H1 (cell line): Measurements from ENCODE around the gene DYNC1H1. TPM values are rescaled to one million over a fixed set of nuclear protein-coding genes. Genes with fewer than 3 reads are reported as not detected.

Experiments used
- CTCF ChIA-PET: fragments of 300-600 bp; sonication (Branson Sonifier 250); formaldehyde crosslinking; loops from one replicate; lab custom pipeline; 2021; ENCODE audit not compliant: partially characterized antibody; lab: Charles Lee
- POLR2A ChIA-PET: fragments of 300-600 bp; sonication (Branson Sonifier 250); formaldehyde crosslinking; loops from one replicate; lab custom pipeline; 2021; ENCODE audit warnings: inconsistent platforms; ENCODE audit not compliant: partially characterized antibody; lab: Charles Lee
- DNase-seq, 2 experiments: peaks; one replicate each; pipeline versions ENCODE4 v3.0.0 to v3.0.0-alpha.2; 2010 to 2022; ENCODE audit warnings: low spot score in 2 of 2, low read depth in 1 of 2, mixed read lengths in 1 of 2
- FAIRE-seq: peaks from 2 replicates; lab custom pipeline; 2011; peaks lifted over from hg19 to GRCh38; lab: Jason Lieb, UNC
- H2AFZ ChIP-seq: 2 replicates; pipeline ENCODE4 v1.8.1; 2012; ENCODE audit warnings: low read length, inconsistent platforms
- H2AK5ac ChIP-seq: 2 replicates; pipeline ENCODE4 v1.6.1; 2013; ENCODE audit warnings: low read depth, low read length
- H2BK120ac ChIP-seq: replicated peaks from 2 replicates; pipeline ENCODE3; 2013; ENCODE audit warnings: low read depth, low read length, inconsistent platforms
- H2BK12ac ChIP-seq: 2 replicates; pipeline ENCODE4 v1.6.1; 2013; ENCODE audit warnings: low read depth, low read length
- H2BK15ac ChIP-seq: 2 replicates; pipeline ENCODE4 v1.6.1; 2013; ENCODE audit warnings: low read length
- H2BK20ac ChIP-seq: 2 replicates; pipeline ENCODE4 v1.6.1; 2013; ENCODE audit warnings: low read length
- H2BK5ac ChIP-seq: 2 replicates; pipeline ENCODE4 v1.6.1; 2013; ENCODE audit warnings: low read depth, low read length
- H3K14ac ChIP-seq: 2 replicates; pipeline ENCODE4 v1.6.1; 2013; ENCODE audit warnings: inconsistent platforms; ENCODE audit not compliant: insufficient read length
- H3K18ac ChIP-seq: 2 replicates; pipeline ENCODE4 v1.6.1; 2013; ENCODE audit warnings: low read length; ENCODE audit errors: extremely low read depth
- H3K23ac ChIP-seq: 2 replicates; pipeline ENCODE4 v1.6.1; 2013; ENCODE audit warnings: inconsistent platforms; ENCODE audit not compliant: insufficient read length
- H3K23me2 ChIP-seq: 2 replicates; pipeline ENCODE4 v1.6.1; 2013; ENCODE audit warnings: low read depth, low read length
- H3K27ac ChIP-seq: 2 replicates; pipeline ENCODE4 v1.6.1; 2011; ENCODE audit warnings: low read depth, low read length, inconsistent platforms
- H3K27me3 ChIP-seq, 4 experiments: replicated peaks in 1 of 4; 1 replicate in 1 of 4; 2 replicates in 3 of 4; pipeline versions ENCODE4 v1.6.1 to v1.8.1; 2011 to 2013; ENCODE audit warnings: low read length in 3 of 4, mild to moderate bottlenecking in 3 of 4, inconsistent platforms in 2 of 4, mixed read lengths in 2 of 4, moderate library complexity in 1 of 4; ENCODE audit not compliant: control insufficient read depth in 3 of 4, insufficient read depth in 3 of 4; ENCODE audit errors: extremely low read depth in 1 of 4
- H3K36me3 ChIP-seq, 4 experiments: 2 replicates each; pipeline versions ENCODE4 v1.6.1 to v1.8.1; 2011 to 2013; ENCODE audit warnings: mild to moderate bottlenecking in 4 of 4, low read length in 3 of 4, moderate library complexity in 2 of 4, control low read depth in 1 of 4, inconsistent platforms in 1 of 4; ENCODE audit not compliant: insufficient read depth in 4 of 4, control insufficient read depth in 2 of 4
- H3K4ac ChIP-seq: replicated peaks from 2 replicates; pipeline ENCODE3; 2013; ENCODE audit warnings: low read length, low read depth, mixed read lengths, inconsistent platforms; ENCODE audit not compliant: insufficient read length
- H3K4me1 ChIP-seq, 4 experiments: replicated peaks in 1 of 4; 1 replicate in 1 of 4; 2 replicates in 3 of 4; pipeline versions ENCODE4 v1.6.1 to v1.8.1; 2011 to 2013; ENCODE audit warnings: low read length in 3 of 4, inconsistent platforms in 2 of 4, mixed read lengths in 1 of 4; ENCODE audit not compliant: insufficient read depth in 4 of 4, control insufficient read depth in 3 of 4
- H3K4me2 ChIP-seq, 2 experiments: 2 replicates each; pipeline versions ENCODE4 v1.6.1 to v1.8.1; 2011 to 2013; ENCODE audit warnings: low read depth in 2 of 2, low read length in 2 of 2, control low read depth in 1 of 2, inconsistent platforms in 1 of 2, mild to moderate bottlenecking in 1 of 2; ENCODE audit not compliant: insufficient read depth in 1 of 2
- H3K4me3 ChIP-seq, 4 experiments: fragments of 200-600, 300-600 bp in 1 of 4; sonication (generic), shearing (Covaris generic), sonication (Bioruptor Twin) in 1 of 4; 2 replicates each; pipeline versions ENCODE4 v1.5.1 to v1.8.1; 2011 to 2016; ENCODE audit warnings: low read length in 4 of 4, low read depth in 3 of 4, control low read depth in 2 of 4, inconsistent platforms in 2 of 4, mild to moderate bottlenecking in 2 of 4, mixed read lengths in 1 of 4, moderate library complexity in 1 of 4; ENCODE audit not compliant: insufficient read depth in 2 of 4; ENCODE audit errors: extremely low read depth in 1 of 4
- H3K56ac ChIP-seq: replicated peaks from 2 replicates; pipeline ENCODE3; 2013; ENCODE audit warnings: low read depth, mild to moderate bottlenecking, mixed read lengths, low read length, inconsistent platforms; ENCODE audit not compliant: insufficient read length
- H3K79me1 ChIP-seq: 2 replicates; pipeline ENCODE4 v1.6.1; 2013; ENCODE audit warnings: low read depth, low read length, control low read depth
- H3K79me2 ChIP-seq, 2 experiments: 2 replicates each; pipeline versions ENCODE4 v1.6.1 to v1.8.1; 2012 to 2013; ENCODE audit warnings: low read length in 2 of 2, mild to moderate bottlenecking in 2 of 2, inconsistent platforms in 1 of 2; ENCODE audit not compliant: insufficient read depth in 2 of 2, control insufficient read depth in 1 of 2
- H3K9ac ChIP-seq, 4 experiments: replicated peaks in 1 of 4; 1 replicate in 1 of 4; 2 replicates in 3 of 4; pipeline versions ENCODE4 v1.6.1 to v1.8.1; 2011 to 2013; ENCODE audit warnings: low read depth in 3 of 4, low read length in 3 of 4, control low read depth in 2 of 4, mild to moderate bottlenecking in 2 of 4, moderate library complexity in 2 of 4, inconsistent platforms in 1 of 4; ENCODE audit errors: extremely low read depth in 1 of 4
- H3K9me3 ChIP-seq, 2 experiments: 2 replicates each; pipeline versions ENCODE4 v1.6.1 to v1.8.1; 2012 to 2013; ENCODE audit warnings: mild to moderate bottlenecking in 2 of 2, moderate library complexity in 2 of 2, control low read depth in 1 of 2, inconsistent platforms in 1 of 2, low read depth in 1 of 2, low read length in 1 of 2, mixed read lengths in 1 of 2; ENCODE audit not compliant: insufficient read depth in 2 of 2
- H4K20me1 ChIP-seq, 2 experiments: replicated peaks in 1 of 2; 2 replicates each; pipeline versions ENCODE3 to v1.8.1; 2011 to 2013; ENCODE audit warnings: inconsistent platforms in 2 of 2, low read length in 2 of 2, mild to moderate bottlenecking in 1 of 2; ENCODE audit not compliant: insufficient read depth in 2 of 2, control insufficient read depth in 1 of 2
- H4K5ac ChIP-seq: 2 replicates; pipeline ENCODE4 v1.6.1; 2013; ENCODE audit warnings: low read length, low read depth, mixed read lengths, inconsistent platforms; ENCODE audit not compliant: insufficient read length
- H4K8ac ChIP-seq: 2 replicates; pipeline ENCODE4 v1.8.0; 2013; ENCODE audit warnings: mild to moderate bottlenecking, moderate library complexity, low read length, inconsistent platforms; ENCODE audit not compliant: insufficient read depth; ENCODE audit errors: extremely low read depth
- H4K91ac ChIP-seq: replicated peaks from 2 replicates; pipeline ENCODE3; 2013; ENCODE audit warnings: low read length, mixed read lengths, inconsistent platforms; ENCODE audit not compliant: insufficient read length
- EGR1 ChIP-seq: IDR thresholded peaks from 2 replicates; pipeline ENCODE4 v1.6.1; 2011; ENCODE audit warnings: low read depth, low read length, borderline replicate concordance
- GTF2F1 ChIP-seq: IDR thresholded peaks from 2 replicates; pipeline ENCODE4 v1.6.1; 2012; ENCODE audit warnings: low read depth, low read length, improper control_type of control experiment, borderline replicate concordance
- KDM4A ChIP-seq: IDR thresholded peaks from one replicate; pipeline ENCODE4 v1.7.1; 2012; ENCODE audit warnings: low read depth, mild to moderate bottlenecking, moderate library complexity, low read length, inconsistent platforms; ENCODE audit not compliant: severe bottlenecking
- KDM5A ChIP-seq: fragments of 200-600 bp; IDR thresholded peaks from 2 replicates; pipeline ENCODE4 v1.7.1; 2012; ENCODE audit warnings: mild to moderate bottlenecking, low read length, inconsistent platforms, mixed read lengths
- RFX5 ChIP-seq: IDR thresholded peaks from 2 replicates; pipeline ENCODE4 v1.6.1; 2011; ENCODE audit warnings: low read depth, low read length, improper control_type of control experiment, borderline replicate concordance
- SIN3A ChIP-seq, 2 experiments: IDR thresholded peaks in 1 of 2; conservative IDR thresholded peaks in 1 of 2; 2 replicates each; pipeline ENCODE4 v1.6.1; 2011 to 2012; ENCODE audit warnings: low read length in 2 of 2, improper control_type of control experiment in 1 of 2, low read depth in 1 of 2, mild to moderate bottlenecking in 1 of 2
- SIRT6 ChIP-seq: IDR thresholded peaks from one replicate; pipeline ENCODE4 v1.7.1; 2012; ENCODE audit warnings: low read length, inconsistent platforms
- SP1 ChIP-seq: IDR thresholded peaks from 2 replicates; pipeline ENCODE4 v1.6.1; 2011; ENCODE audit warnings: low read depth, low read length
- SP2 ChIP-seq: IDR thresholded peaks from 2 replicates; pipeline ENCODE4 v1.6.1; 2012; ENCODE audit warnings: mild to moderate bottlenecking, low read length, inconsistent platforms
- YY1 ChIP-seq: IDR thresholded peaks from 2 replicates; pipeline ENCODE4 v1.6.1; 2011; ENCODE audit warnings: low read depth, mild to moderate bottlenecking, low read length
- WGBS, 2 experiments: shearing (Covaris generic) in 1 of 2; methylation state at CpG; one replicate each; pipeline versions ENCODE4 v1.1.6 to v1.1.7; 2013 to 2015; ENCODE audit warnings: low lambda C conversion rate in 2 of 2, mixed read lengths in 2 of 2, inconsistent platforms in 1 of 2, low coverage in 1 of 2, missing lambda C conversion rate in 1 of 2; ENCODE audit not compliant: insufficient replicate concordance in 2 of 2, insufficient coverage in 1 of 2, insufficient read length in 1 of 2; ENCODE audit errors: extremely low coverage in 1 of 2, missing lambda C conversion rate in 1 of 2; 5-methylcytosine and 5-hydroxymethylcytosine counted together
- polyA plus RNA-seq, 7 experiments: library from polyadenylated mRNA; depleted of rRNA in 3 of 7; stranded (reverse) in 5 of 7; unstranded in 2 of 7; fragments of >200 nt in 5 of 7; fragments of 200-250 nt in 2 of 7; gene quantifications; 1 replicate in 5 of 7; 2 replicates in 1 of 7; 4 replicates in 1 of 7; pipeline versions ENCODE4 v1.2.1 to v1.2.3, GENCODE V29; 2011 to 2013; ENCODE audit warnings: missing spikeins in 2 of 7, mixed read lengths in 2 of 7
- total RNA-seq: library from RNA; stranded (reverse); fragmentation: NEBNext Ultra II Directional; extraction: Animal tissue kit (Norgen Biotek cat#: 25700); gene quantifications from 2 replicates; pipeline ENCODE4 v1.2.1, GENCODE V29; 2021
- TF ChIP-seq, protein P1 (sequence below): IDR thresholded peaks from 2 replicates; pipeline ENCODE4 v1.6.1; 2011; ENCODE audit warnings: low read length, improper control_type of control experiment

DYNC1H1 gene
- total and polyA plus RNA-seq, 2 of the 8 experiments (the other 6 are each of a cell fraction or from before 2014, with no cell fraction given), result 238 to 387 TPM

DNA sequence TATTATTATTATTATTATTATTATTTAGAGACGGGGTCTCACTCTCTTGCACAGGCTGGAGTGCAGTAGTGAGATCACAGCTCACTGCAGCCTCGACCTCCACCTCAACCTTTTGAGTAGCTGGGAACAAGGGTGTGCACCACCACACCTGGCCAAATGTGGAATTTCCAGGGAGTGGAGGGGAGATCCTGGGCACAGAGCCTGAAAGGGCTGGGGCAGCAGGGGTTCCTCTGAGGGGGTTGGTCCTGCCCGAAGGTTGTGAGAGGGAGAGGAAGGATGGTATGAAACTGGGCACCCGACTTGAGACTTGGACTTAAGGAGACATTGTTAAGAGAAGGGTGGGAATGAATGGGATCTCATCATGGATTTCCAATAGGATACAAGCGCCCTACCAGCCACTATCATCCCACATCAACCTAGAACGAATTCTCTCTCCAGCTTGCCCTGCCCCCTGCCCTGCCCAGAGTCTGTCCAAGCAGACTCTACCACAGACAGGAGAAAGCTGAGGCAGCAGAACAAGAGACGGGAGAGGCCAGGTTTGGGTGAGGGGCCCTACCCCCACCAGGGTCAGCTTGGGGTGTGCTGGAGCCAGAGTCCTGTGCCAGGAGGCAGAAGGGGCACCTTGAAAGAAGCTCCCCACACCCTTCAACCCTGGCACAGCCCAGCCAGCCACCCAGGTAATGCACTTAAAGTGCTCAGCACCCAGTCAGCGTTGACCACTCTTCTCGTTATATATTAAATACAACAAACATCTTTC, 2.4 kb upstream of the DYNC1H1 start:
- Histone ChIP-seq H3K27ac (no peak overlapping the region), H3K4ac (no peak overlapping the region), H4K5ac (no peak overlapping the region), H2BK5ac (no peak overlapping the region), H3K56ac (no peak overlapping the region), H3K79me1 (0 out of 2 replicates have a peak, but pooled peaks cover 2% of the 10 kb centered on the region), H3K23me2 (peaks cover 6% of the 10 kb centered on the region), H3K18ac (no peak overlapping the region), H3K4me3 (no peak overlapping the region), H3K4me2 (no peak overlapping the region), H3K9ac (no peak overlapping the region), H2AFZ (no peak overlapping the region), H4K8ac (no peak overlapping the region), H3K79me2 (peaks cover 11 to 21% of the 10 kb centered on the region in 2 experiments), H3K23ac (no peak overlapping the region), H2BK20ac (no peak overlapping the region), H4K91ac (no peak overlapping the region), H2AK5ac (no peak overlapping the region; the same call in 1 of the 2 replicates), H2BK12ac (peak overlapping the region; percentile 23; the same call in 1 of the 2 replicates), H3K4me1 (peaks cover 0 to 3% (median under 1%) of the 10 kb centered on the region in 4 experiments; a peak in 2 of 7 replicates), H3K36me3 (no peaks in the 10 kb centered on the region), H3K9me3 (no peaks in the 10 kb centered on the region), H3K27me3 (peaks cover 4 to 26% (median 14%) of the 10 kb centered on the region in 4 experiments), H2BK120ac (no peak overlapping the region), H4K20me1 (no peaks in the 10 kb centered on the region), H3K14ac (no peak overlapping the region), H2BK15ac (no peak overlapping the region)
- 86% methylated on average over 9 of the region's 9 CpGs; no CpG with 5 or more reads in 1 of the 2 experiments for WGBS, 2 experiments
- DNase-seq, result no peak
- ChIA-PET CTCF (interaction anchor here (0.6 to 3.7 kb wide), 30 partner anchors 8 to 256 kb away, joined by 3 to 23 read pairs (median 4); no protein-coding TSS in a partner anchor), POLR2A (interaction anchor here (0.8 to 2.1 kb wide), 5 partner anchors 9 to 191 kb away, joined by 3 to 5 read pairs (median 3); no protein-coding TSS in a partner anchor)
- no peak for FAIRE-seq
- TF ChIP-seq YY1 (no peak), SP1 (no peak), RFX5 (no peak), KDM5A (no peak), KDM4A (no peak), SIN3A (conservative IDR thresholded peaks at IDR 0.05 in 1 of 2, IDR thresholded peaks at IDR 0.05 in 1 of 2; ENCODE audit: low read depth in 1 of 2, low read length in 2 of 2) (no peak), SP2 (no peak), EGR1 (no peak), SIRT6 (no peak), GTF2F1 (no peak)
- TF ChIP-seq, protein P1, sequence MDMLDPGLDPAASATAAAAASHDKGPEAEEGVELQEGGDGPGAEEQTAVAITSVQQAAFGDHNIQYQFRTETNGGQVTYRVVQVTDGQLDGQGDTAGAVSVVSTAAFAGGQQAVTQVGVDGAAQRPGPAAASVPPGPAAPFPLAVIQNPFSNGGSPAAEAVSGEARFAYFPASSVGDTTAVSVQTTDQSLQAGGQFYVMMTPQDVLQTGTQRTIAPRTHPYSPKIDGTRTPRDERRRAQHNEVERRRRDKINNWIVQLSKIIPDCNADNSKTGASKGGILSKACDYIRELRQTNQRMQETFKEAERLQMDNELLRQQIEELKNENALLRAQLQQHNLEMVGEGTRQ, result no peak
